Endothelial cell of umbilical vein (primary cell): ENCODE results near the gene PLA2G4F. TPM values are rescaled to one million over a fixed set of nuclear protein-coding genes. Genes with fewer than 3 reads are reported as not detected.

Experiments used
- BruUV-seq: library from RNA; stranded (reverse); fragments of 400-500 nt; replicated peaks from 2 replicates; lab custom pipeline; 2021; lab: Mats Ljungman, UMichigan
- CTCF ChIA-PET: fragments of 300-600, 350-600 bp; sonication (Branson Sonifier 250); formaldehyde crosslinking; loops from one replicate; lab custom pipeline; 2021; ENCODE audit warnings: antibody characterized with exemption, inconsistent platforms; lab: Charles Lee
- POLR2A ChIA-PET: fragments of 300-600, 350-600 bp; sonication (Branson Sonifier 250); formaldehyde crosslinking; loops from one replicate; lab custom pipeline; 2021; ENCODE audit warnings: antibody characterized with exemption, inconsistent platforms; lab: Charles Lee
- DNase-seq: peaks from one replicate; pipeline ENCODE4 v3.0.0-alpha.2; 2011; ENCODE audit warnings: low read depth, low spot score
- FAIRE-seq: peaks from 2 replicates; lab custom pipeline; 2011; peaks lifted over from hg19 to GRCh38; lab: Jason Lieb, UNC
- H2AFZ ChIP-seq: 2 replicates; pipeline ENCODE4 v1.6.0; 2012; ENCODE audit warnings: low read depth, low read length, control low read depth, inconsistent platforms
- H3K27ac ChIP-seq: 2 replicates; pipeline ENCODE4 v1.5.1; 2011; ENCODE audit warnings: low read depth, mild to moderate bottlenecking, control low read depth, low read length, moderate library complexity; ENCODE audit not compliant: insufficient read depth
- H3K27me3 ChIP-seq, 2 experiments: 2 replicates each; pipeline versions ENCODE4 v1.6.0 to v1.6.1; 2011; ENCODE audit warnings: low read length in 2 of 2, mixed read lengths in 1 of 2; ENCODE audit not compliant: control insufficient read depth in 2 of 2, insufficient read depth in 2 of 2
- H3K36me3 ChIP-seq, 2 experiments: 2 replicates in 1 of 2; 3 replicates in 1 of 2; pipeline ENCODE4 v1.5.1; 2011; ENCODE audit warnings: low read length in 2 of 2, mild to moderate bottlenecking in 1 of 2, moderate library complexity in 1 of 2; ENCODE audit not compliant: control insufficient read depth in 2 of 2, insufficient read depth in 2 of 2; ENCODE audit errors: extremely low read depth in 1 of 2
- H3K4me1 ChIP-seq: 3 replicates; pipeline ENCODE4 v1.5.1; 2011; ENCODE audit warnings: mild to moderate bottlenecking, low read length; ENCODE audit not compliant: control insufficient read depth, insufficient read depth; ENCODE audit errors: extremely low read depth
- H3K4me2 ChIP-seq: 2 replicates; pipeline ENCODE4 v1.6.1; 2011; ENCODE audit warnings: low read length, control low read depth, mixed read lengths; ENCODE audit not compliant: insufficient read depth
- H3K4me3 ChIP-seq, 3 experiments: fragments of 200-600 bp in 1 of 3; sonication (generic), shearing (Covaris generic) in 1 of 3; replicated peaks in 1 of 3; 2 replicates each; pipeline ENCODE4 v1.5.1; 2011 to 2016; ENCODE audit warnings: control low read depth in 3 of 3, low read length in 3 of 3, mild to moderate bottlenecking in 2 of 3, inconsistent platforms in 1 of 3, low read depth in 1 of 3, moderate library complexity in 1 of 3; ENCODE audit not compliant: insufficient read depth in 1 of 3
- H3K79me2 ChIP-seq: 2 replicates; pipeline ENCODE4 v1.6.0; 2012; ENCODE audit warnings: low read length, inconsistent platforms; ENCODE audit not compliant: control insufficient read depth, insufficient read depth
- H3K9ac ChIP-seq: replicated peaks from 2 replicates; pipeline ENCODE3; 2011; ENCODE audit warnings: low read length, control low read depth; ENCODE audit not compliant: insufficient read depth; ENCODE audit errors: extremely low read depth
- H3K9me1 ChIP-seq: replicated peaks from 3 replicates; pipeline ENCODE4 v1.6.0; 2011; ENCODE audit warnings: mild to moderate bottlenecking, low read length; ENCODE audit not compliant: control insufficient read depth, insufficient read depth; ENCODE audit errors: extremely low read depth
- H3K9me3 ChIP-seq: replicated peaks from 2 replicates; pipeline ENCODE4 v1.5.1; 2012; ENCODE audit warnings: low read length, inconsistent platforms; ENCODE audit not compliant: control insufficient read depth, insufficient read depth
- H4K20me1 ChIP-seq: replicated peaks from 2 replicates; pipeline ENCODE3; 2011; ENCODE audit warnings: mild to moderate bottlenecking, low read length; ENCODE audit not compliant: control insufficient read depth, insufficient read depth; ENCODE audit errors: extremely low read depth
- CTCF ChIP-seq, 2 donors: IDR thresholded peaks; 1 replicate in 1 of 2; 2 replicates in 1 of 2; pipeline ENCODE4 v1.5.1; 2011; ENCODE audit warnings: low read length in 2 of 2, mild to moderate bottlenecking in 2 of 2, moderate library complexity in 2 of 2, control low read depth in 1 of 2, inconsistent platforms in 1 of 2, low read depth in 1 of 2; ENCODE audit not compliant: insufficient read depth in 1 of 2; ENCODE audit errors: extremely low read depth in 1 of 2
- EZH2 ChIP-seq: IDR thresholded peaks from 2 replicates; pipeline ENCODE4 v1.6.1; 2012; ENCODE audit warnings: borderline replicate concordance, low read depth, mild to moderate bottlenecking, moderate library complexity, low read length, inconsistent platforms; ENCODE audit not compliant: severe bottlenecking
- FOS ChIP-seq: IDR thresholded peaks from 2 replicates; pipeline ENCODE4 v1.6.1; 2011; ENCODE audit warnings: mild to moderate bottlenecking, low read length, moderate library complexity, borderline replicate concordance; ENCODE audit not compliant: insufficient read depth
- GATA2 ChIP-seq: IDR thresholded peaks from 2 replicates; pipeline ENCODE4 v1.7.0; 2011; ENCODE audit warnings: low read depth, mild to moderate bottlenecking, moderate library complexity, mixed read lengths, low read length; ENCODE audit not compliant: insufficient read length, insufficient read depth
- JUN ChIP-seq: IDR thresholded peaks from 2 replicates; pipeline ENCODE4 v1.6.1; 2011; ENCODE audit warnings: borderline replicate concordance, low read depth; ENCODE audit not compliant: insufficient read length, insufficient read depth
- MYC ChIP-seq: IDR thresholded peaks from one replicate; pipeline ENCODE4 v1.6.1; 2011; ENCODE audit warnings: mild to moderate bottlenecking, low read depth, low read length
- POLR2A ChIP-seq: IDR thresholded peaks from 2 replicates; pipeline ENCODE4 v1.6.1; 2012; ENCODE audit warnings: low read depth, mild to moderate bottlenecking, control low read depth, low read length
- POLR2AphosphoS5 ChIP-seq: IDR thresholded peaks from 2 replicates; pipeline ENCODE4 v1.6.1; 2012; ENCODE audit warnings: low read depth, mild to moderate bottlenecking, control low read depth, low read length, moderate library complexity; ENCODE audit not compliant: insufficient read depth
- dilution Hi-C: fragments of 300-500 bp; cut with MboI; formaldehyde crosslinking; loops from one replicate; pipeline ENCODE4 v1.15.0; 2019; ENCODE audit warnings: low sequenced_read_pairs; ENCODE audit not compliant: extremely low pct_ligation_motif_present
- intact Hi-C: fragments of 100-400 bp; cut with micrococcal nuclease; formaldehyde crosslinking; loops from one replicate; pipeline ENCODE4 v1.10.0; 2022
- polyA plus RNA-seq, 4 experiments: library from polyadenylated mRNA; depleted of rRNA in 3 of 4; stranded (reverse) in 3 of 4; unstranded in 1 of 4; fragments of >200 nt; gene quantifications; 2 replicates each; pipeline versions ENCODE4 v1.2.1 to v1.2.3, GENCODE V29; 2011 to 2012; ENCODE audit warnings: missing spikeins in 1 of 4
- total RNA-seq: library from RNA; stranded (reverse); gene quantifications from 2 replicates; pipeline ENCODE4 v1.2.3, GENCODE V29; 2021
- TF ChIP-seq, protein P1 (sequence below): IDR thresholded peaks from 2 replicates; pipeline ENCODE4 v1.6.1; 2011; ENCODE audit not compliant: insufficient read depth, insufficient read length

Gene PLA2G4F
- total and polyA plus RNA-seq, 2 donors (not counting 3 experiments of a cell fraction or from before 2014, with no cell fraction given) = not detected

DNA sequence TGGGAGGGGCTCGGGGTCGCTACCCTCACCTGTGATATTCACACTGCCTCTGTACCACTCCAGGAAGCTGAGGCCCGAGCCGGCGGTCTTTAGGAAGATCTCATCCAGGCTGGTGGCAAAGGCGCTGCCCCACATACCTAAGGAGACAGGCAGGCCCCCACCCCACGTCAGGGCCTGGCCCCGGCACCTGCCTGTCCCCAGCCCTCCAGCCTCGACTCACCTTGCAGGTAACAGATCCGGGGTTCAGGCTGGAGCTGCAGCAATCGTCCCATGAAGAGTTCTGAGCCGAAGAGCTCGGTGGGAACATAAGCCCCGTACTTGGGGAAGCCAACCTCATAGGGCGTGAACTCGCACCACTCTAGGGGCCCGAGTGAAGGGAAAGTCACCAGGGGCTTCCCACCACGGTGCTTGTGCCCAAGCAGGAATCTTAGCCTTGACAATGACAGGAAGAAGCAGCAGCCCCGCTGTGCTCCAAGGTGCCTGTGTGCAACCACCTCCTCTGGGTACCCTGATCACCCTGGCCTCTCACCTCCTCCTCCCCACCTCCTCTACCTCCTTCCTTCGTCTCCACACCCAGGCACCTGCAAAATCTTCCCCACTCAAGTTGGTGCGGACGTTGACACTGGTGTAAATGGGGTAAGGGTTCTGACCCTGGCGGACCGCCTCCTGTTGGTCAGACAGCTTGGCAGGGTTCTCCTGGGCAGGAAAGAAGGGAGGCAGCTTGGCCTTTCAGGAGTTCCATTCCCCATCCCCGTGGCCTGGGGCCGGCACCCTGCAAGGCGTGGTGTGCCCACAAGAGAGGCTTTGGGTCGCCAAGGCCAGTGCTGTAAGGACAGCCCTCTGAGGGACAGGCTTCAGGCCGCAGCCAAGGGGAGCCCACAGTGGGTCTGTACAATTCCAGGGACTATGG lies 10.6 kb downstream of the PLA2G4F start:
- no peaks in the 10 kb centered on the region for H3K79me2 ChIP-seq
- no TSS peak for BruUV-seq
- ChIA-PET CTCF (interaction anchor here (0.8 to 3.5 kb wide), 4 partner anchors 8 to 239 kb away, joined by 3 to 24 read pairs (median 4); no protein-coding TSS in a partner anchor), POLR2A (no interaction called here)
- no peaks in the 10 kb centered on the region for H3K4me1 ChIP-seq
- no peaks in the 10 kb centered on the region for H3K36me3 ChIP-seq
- no peak for DNase-seq
- H2AFZ ChIP-seq = no peak overlapping the region
- no peaks in the 10 kb centered on the region for H3K9me1 ChIP-seq
- peaks cover 0 to 4% of the 10 kb centered on the region in 2 experiments for H3K27me3 ChIP-seq
- intact Hi-C loops (no loop called here), dilution Hi-C loops (no loop called here)
- H3K9ac ChIP-seq = no peak overlapping the region
- no peak overlapping the region for H3K4me2 ChIP-seq
- no peaks in the 10 kb centered on the region for H4K20me1 ChIP-seq
- no peak overlapping the region for H3K4me3 ChIP-seq
- TF ChIP-seq CTCF (IDR thresholded peaks at IDR 0.05; ENCODE audit: extremely low read depth in 1 of 2, insufficient read depth in 1 of 2, low read depth in 1 of 2, low read length in 2 of 2) = no peak
- TF ChIP-seq POLR2A = no peak
- TF ChIP-seq JUN = no peak
- no peak for TF ChIP-seq GATA2
- TF ChIP-seq FOS = no peak
- TF ChIP-seq MYC = no peak
- no peak for TF ChIP-seq POLR2AphosphoS5
- TF ChIP-seq, protein P1, sequence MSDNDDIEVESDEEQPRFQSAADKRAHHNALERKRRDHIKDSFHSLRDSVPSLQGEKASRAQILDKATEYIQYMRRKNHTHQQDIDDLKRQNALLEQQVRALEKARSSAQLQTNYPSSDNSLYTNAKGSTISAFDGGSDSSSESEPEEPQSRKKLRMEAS = no peak
- no peak for TF ChIP-seq EZH2
- no peak for FAIRE-seq
- H3K9me3 ChIP-seq = no peaks in the 10 kb centered on the region
- no peak overlapping the region for H3K27ac ChIP-seq
